Inferior parietal cortex (tissue), 1 donor: ENCODE data around the gene TBCD.

Experiments
- DNase-seq: peaks from one replicate; pipeline ENCODE4 v3.0.0-alpha.2; 2016; ENCODE audit errors: extremely low spot score

TBCD gene

DNA sequence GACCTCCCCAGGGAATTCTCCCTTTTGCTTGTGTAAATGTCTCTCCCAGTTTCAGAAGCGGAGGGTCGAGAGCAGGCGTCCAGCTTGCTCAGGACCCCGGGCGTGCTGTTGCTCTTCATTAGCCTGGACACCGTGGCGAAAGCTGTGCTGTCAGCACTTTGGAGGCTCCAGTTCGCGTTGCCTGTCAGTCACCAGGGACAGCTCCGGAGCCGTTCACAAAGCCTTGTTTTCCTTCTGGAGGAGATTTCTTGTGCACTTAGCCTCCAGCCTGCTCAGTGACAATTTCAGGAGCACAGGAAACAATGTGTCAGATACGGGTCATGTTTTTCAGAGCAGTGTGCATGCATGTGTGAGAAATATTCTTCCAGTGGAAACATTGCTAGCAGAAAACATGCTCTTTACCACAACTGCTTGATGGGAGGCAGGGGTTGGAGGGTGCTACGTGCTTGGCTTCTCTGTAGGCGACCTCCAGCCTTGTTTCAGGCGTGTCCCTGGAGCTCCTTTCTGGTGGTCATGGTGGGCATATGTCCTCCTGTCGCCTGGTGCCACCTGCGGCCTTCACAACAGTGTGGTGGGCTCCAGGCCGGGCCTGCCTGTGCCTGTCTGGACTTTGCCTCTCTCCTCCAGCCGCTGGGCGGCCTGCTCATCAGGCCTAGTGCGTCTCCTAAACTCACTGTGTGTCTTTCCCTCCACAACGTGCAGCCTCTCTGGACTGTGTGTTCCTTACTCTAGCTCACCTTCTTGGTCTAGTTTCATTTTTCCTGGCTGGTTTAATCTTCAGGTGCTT, 59.0 kb downstream of the TBCD start:
- DNase-seq: no peak

DNA sequence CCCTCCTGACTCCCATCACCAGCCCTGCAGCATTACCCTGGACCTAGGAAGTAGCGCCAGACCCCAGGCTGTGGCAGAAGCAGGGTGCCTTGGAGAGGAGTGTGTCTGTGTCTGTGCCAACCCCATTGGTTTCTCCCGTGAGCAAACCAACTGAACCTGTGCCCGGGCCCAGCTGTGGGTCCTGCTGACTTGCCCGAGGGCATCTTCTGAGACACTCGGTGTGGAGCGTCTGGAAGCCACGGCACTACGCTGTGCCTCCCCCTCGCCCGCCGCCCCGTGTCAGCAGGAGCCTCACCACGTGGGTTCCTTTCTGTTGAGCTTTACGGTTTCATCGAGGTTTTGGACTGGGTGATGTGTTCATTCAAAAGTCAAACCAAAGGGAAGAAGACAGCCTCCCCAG, 60.2 kb downstream of the TBCD start:
- DNase-seq: no peak

DNA sequence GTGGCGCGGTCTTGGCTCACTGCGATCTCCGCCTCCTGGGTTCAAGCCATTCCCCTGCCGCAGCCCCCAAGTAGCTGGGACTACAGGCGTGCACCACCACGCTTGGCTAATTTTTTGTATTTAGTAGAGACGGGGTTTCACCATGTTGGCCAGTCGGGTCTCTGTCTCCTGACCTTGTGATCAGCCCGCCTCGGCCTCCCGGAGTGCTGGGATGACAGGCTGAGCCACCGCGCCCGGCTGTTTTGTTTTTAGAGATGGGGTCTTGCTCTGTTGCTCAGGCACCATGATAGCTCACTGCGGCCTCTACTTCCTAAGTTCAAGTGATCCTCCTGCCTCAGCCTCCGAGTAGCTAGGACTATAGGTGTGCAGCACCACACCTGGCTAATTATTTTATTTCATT, 60.7 kb downstream of the TBCD start:
- no peak for DNase-seq

DNA sequence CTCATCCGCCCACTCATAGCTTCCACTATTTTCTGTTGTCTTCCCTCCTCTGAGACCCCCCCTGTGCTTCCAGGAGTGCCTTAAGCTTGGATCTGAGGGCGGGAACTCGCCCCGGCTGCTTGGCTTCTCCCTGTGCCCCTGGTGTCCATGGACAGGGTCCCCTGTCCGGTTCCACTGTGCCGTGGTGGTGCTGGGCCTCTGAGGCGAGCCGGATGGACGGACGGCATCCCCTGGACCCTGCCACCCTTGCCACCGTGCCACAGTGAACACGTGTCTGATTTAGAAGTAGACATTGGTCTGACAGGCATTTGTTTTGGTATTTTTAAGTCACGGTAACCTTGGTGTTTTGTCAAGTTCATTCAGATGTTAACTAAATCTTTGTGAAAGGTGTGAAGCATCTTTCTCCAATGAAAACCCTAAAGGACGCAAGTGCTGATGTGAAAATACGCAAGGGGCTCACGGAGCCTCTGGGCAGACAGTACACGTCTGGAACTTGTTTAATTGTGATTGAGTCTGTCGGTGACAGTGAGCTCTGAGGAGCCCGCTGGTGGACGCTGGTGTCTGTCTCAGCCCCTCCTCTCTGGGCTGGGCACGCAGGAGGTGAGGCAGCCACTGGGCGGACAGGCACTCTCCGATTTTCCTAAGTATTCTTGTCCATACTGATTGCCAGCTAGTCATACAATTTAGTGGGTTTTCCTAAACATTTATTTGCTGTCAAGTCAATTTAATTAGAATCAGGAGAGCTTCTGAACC, 61.6 kb downstream of the TBCD start:
- no peak for DNase-seq

DNA sequence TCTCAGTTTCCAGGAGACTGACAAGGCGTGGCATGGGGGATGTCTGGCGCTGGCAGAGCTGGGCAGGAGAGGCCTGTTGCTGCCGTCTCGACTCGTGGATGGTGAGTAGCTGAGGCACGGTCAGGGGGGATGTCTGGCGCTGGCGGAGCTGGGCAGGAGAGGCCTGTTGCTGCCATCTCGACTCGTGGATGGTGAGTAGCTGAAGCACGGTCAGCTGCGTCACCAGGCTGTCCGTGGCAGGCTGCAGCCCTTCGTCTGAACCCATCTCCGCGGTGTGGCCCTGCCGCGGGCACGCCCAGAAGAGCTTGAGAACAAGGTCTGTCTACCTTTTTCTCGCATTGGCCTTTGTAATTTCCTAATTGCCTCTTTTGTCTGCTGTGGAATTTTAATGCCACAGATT, 63.0 kb downstream of the TBCD start:
- no peak for DNase-seq

DNA sequence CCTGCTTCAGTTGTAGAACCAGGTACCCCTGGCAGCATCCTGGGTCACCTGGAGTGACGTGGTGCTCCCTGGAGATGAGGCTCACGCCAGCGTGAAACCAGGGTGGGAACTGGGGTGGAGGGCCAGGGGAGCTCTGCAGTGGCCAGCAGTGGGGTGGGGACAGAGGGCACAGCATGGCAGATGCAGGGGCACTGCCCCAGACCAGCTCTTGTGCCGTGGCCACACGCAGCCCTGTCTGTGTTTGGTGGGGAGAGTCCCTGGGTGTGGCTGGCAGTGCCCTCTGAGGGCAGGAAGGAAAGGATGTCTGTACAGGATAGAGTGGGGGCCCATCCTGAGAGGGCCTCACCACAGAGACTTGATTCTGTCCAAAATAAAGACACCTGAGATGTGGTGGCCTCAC, 63.5 kb downstream of the TBCD start:
- DNase-seq: no peak

DNA sequence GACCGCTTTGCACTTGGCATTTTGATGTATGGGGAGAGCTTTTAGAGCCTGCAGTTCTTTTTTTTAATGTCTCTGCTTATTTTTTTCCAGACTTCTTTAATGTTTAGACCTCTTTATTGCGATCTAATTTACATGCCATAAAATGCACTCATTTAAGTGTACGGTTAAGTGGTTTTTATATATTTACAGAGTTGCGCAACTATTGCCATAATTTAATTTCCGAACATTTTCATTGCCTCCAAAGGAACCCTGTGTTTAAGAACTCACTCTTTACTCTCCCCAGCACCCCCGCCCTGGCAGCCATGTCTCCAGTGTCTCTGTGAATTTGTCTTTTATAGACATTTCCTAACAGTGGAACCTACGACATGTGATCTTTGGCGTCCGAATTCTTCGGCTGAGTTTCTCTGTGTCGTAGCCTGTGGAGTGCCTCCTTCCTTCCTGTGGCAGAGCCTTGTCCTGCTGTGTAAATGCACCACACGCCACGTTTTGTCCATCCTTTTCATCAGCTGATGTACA, 64.0 kb downstream of the TBCD start:
- no peak for DNase-seq

DNA sequence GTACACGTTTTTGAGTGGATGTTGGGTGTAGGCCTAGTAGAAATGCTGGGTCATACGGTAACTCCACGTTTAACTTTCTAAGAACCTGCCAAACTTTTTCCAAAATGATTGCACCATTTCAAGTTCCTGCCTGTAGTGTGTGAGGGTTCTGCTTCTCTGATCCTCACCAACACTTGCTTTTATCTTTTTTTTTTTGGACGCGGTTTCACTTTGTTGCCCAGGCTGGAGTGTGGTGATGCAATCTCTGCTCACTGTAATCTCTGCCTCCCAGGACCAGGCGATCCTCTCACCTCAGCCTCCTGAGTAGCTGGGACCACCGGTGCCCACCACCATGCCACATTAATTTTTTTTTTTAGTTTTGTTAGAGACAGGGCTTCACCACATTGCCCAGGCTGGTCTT, 64.5 kb downstream of the TBCD start:
- no peak for DNase-seq

DNA sequence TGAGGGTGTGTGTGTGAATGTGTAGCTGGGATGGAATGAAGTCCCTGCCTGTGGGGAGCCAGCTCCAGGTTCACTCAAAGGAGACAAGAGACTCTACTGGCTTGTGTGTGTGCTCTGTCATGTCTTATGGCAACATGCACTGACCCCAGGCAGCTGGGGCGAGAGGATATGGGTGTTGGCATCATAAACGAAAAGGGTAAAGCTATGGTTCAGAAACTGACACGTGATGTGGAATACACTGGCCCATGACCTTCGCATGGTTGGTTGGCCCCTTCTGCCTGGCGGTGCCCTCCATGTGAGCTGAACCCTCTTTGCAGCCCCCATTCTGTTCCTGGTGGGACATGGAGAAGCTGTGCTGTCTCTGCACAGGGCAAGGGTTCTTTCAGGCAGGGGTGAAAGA, 66.1 kb downstream of the TBCD start:
- DNase-seq: no peak

DNA sequence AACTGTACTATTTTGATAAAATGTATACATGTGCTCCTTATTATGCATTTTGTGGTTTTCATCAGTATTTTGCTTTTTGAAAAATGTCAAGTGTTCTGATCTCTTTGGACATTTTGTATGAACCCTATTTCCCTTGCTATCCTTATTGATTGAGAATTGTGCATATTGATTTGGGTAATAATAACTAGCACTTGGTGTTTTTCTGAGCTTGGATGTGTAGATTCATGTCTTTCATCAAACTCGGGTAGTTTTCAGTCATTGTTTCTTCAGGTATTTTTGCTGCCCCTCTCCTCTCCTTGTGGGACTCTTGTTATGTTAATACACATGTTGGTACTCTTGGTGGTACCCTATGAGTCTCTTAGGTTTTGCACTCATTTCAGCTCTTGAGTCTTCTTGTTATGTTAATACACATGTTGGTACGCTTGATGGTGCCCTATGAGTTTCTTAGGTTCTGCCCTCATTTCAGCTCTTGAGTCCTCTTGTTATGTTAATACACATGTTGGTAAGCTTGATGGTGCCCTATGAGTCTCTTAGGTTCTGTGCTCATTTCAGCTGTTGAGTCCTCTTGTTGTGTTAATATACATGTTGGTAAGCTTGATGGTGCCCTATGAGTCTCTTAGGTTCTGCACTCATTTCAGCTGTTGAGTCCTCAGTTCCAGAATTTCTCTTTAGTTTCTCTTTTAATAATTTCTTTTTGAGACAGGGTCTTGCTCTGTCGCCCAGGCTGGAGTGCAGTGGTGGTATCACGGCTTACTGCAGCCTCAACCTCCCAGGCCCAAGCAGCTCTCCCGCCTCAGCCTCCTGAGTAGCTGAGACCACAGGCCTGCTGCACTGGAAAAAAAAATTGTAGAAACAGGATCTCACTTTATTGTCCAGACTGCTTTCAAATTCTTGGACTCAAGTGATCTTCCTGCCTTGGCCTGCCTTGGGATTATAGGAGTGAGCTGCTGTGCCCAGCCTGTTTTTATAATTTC, 68.7 kb downstream of the TBCD start:
- DNase-seq: no peak

DNA sequence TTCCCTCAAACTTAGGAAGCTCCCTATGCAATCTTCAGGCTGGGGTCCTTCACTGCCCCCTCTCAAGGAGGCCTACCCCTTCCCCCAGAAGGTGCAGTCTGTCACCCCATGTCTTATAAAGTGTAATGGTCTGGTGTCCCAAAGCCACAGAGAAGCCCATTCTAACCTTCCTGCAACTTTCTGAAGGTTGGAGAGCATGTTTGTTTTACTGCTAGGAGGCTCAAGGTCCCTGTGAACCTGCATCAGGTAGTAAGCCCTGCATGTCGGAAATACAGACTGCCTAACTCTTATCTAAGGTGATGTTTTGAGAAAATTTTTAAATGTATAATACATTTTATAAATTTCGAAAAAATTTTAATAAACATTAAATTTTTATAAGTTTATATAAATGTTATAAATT, 69.7 kb downstream of the TBCD start:
- no peak for DNase-seq

DNA sequence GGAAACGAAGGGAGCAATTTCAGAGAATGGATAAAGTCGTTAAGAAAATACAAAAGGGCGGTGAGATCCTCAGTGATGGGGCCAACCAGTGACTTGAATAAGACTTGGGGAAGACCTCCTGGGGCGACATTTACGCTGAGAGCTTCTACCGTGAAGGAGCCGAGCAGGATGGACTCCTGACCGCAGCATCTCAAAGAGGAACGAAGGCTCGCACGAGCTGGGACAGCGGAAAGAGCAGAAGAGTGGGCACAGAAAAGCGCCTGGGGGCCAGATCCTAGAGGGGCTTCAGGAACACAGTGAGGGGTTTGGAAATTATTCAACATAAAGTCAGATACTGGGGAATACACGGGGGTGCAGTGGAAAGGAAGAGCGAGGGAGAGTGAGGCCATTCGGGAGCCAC, 70.4 kb downstream of the TBCD start:
- no peak for DNase-seq

DNA sequence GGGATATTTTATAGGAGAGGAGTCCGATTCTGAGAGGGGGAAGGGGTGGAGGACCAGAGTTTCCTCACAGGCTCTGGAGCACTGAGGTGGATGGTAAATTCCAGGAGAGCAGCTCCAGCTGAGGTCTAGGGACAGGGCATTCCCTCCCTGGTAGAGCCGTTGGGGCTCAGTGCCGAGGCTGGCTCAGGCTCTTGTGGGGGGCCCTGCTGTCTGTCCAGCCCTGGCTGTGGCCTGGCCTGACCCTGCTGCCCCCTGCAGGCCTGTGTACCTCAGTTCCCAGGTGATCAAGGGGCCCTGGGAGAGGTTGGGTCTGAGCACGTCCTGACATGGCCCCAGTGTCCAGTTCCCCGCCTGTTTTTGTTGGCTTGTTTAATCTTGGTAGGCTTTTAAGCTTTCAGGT, 71.1 kb downstream of the TBCD start:
- no peak for DNase-seq

DNA sequence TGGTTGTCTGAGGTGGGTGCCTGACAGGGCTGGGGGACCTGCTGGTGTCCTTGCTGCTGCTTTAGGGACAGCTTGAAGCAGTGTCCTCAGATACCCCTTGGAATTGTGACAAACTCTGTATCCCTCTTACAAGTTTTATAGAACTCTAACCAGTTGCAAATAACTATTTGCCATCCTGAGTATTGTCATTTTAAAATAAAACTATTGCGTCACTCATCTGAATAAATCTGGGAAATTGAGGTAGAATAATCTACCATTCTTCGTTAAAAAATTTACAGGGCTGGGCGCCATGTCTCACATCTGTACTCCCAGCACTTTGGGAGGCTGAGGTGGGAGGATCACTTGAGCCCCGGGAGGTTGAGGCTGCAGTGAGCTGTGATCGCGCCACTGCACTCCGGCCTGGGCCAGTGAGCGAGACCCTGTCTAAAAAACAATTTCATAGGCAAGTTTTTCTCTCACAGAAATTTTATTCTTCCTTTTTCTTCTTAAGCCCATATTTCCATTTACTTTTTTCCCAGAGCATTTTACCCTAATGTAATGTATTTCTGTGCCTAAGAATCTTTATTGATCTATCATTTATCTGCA, 73.8 kb downstream of the TBCD start:
- no peak for DNase-seq

DNA sequence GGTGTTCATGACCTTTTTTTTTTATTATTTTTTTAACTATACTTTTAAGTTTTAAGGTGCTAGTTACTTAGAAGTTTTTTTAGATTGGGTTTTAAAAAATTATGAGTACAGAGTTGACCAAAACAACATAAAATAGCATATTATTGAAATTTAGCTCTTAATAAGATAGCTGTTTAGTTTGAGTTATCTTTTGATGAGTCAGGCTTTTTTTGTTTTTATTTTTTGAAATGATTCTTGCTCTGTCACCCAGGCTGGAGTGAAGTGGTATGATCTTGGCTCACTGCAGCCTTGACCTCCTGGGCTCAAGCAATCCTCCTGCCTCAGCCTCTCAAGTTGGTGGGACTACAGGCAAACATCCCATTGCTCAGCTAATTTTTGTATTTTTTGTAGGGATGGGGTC, 74.3 kb downstream of the TBCD start:
- no peak for DNase-seq

DNA sequence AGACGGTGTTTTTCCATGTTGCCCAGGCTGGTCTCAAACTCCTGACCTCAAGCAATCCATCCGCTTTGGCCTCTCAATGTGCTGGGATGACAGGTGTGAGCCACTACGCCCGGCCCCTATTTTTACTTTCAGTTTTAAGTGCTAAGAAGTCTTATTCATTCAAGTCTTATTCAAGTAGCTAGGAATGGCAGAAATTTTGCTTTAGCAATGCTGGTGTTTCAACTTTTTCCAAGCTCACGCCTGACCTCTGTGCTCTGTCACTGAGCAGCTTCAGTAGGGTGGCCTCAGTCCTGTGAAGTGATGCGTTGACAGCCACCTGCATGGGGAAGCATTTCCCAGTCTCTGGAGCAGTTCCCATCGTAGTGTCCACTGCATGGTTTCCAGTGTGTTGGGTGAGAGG, 75.1 kb downstream of the TBCD start:
- DNase-seq: no peak

DNA sequence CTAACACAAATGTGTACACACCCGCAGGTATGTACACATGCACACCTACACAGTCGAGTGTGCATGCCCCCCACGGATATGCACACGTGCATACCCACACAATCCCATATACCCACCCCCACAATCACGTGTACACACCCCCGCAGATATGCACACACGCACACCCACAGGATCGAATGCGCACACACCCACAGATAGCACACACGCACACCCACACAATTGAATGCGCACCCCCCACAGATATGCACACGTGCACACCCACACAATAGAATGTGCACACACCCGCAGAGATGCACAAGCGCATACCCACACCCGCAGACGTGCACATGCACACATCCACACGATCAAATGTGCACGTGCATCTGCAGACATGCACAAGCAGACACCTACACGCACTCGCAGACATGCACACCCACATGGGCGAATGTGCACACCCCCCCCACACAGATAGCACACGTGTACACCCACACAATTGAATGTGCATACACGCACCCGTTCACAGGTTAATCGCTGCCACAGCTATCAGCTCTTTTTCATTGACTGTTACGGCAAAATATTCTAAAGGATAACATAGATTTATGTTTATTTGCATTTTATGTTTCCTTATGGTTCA, 77.1 kb downstream of the TBCD start:
- no peak for DNase-seq

DNA sequence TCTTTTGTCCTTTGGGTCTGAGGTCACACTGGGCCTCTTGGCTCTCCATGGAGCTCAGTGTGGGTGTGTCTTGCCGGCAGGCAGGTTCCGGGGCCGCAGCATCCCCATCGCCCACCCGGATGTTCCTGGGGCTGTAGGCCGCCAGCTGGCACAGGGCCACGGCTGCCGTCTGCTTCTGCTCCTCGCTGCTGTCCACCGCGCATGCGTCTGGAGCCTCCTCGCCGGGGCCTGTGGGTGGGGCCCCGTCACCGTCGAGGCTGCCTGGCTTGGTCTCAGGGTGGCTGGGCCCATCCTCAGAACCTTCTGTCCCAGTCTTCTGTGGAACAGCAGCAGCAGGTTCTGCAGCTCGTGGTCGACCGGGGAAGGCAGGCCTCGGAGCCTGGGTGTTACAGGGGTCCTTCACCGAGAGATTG, 78.4 kb downstream of the TBCD start:
- no peak for DNase-seq

DNA sequence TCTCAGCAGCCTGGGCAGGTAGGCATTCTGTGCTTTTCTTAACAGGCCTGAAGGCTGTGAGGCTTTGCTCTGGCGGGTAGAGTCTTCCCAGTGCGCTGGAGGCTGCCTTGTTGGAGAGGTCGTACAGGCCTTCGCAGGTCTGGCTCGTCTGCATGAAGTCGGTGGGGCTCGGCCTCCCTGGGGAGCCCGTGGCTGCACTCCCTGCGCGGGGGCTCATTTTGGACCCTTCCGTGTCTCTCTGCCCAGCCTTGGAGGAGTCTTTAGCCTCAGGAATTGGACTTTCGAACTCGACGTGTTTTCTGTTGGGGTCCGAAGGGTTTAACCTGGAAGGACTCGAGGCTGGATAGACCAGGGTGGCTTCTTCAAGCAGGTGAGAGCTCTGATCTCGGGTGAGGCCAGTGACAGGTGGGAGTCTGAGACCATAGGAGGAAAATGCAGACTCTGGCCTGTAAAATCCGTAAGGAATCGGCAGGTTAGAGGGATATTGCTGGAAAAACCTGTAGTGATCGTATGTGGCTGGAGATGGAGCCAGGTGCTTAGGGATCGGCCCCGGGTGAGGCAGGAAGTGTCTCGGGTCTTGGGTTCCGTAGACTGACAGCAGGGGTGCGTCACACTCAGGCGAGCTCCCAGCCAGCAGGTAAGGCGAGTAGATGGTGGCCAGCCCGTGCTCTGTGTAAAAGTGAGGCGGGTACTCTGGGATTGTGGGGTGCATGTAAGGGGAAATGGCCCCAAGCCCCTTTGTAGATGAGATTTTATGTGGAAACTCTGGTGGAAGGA, 79.4 kb downstream of the TBCD start:
- no peak for DNase-seq

DNA sequence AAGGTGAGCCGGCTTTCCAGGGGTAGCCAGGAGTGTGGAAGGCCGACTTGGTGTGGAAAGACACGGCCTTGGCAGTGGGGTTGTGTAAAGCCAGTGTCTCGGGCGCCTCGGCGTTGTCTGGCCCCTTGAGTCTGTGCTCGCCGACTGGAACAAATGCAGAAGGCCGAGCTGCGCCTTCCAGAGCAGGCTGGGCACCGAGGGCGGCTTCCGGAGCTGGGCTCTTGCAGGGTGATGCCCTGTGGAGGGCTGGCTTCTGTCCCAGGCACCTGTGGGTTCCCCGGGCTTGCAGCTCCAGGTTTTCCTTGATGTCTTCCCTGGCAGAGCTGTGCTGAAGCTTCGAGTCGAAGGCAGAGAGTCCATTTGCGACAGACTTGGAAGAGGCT, 79.9 kb downstream of the TBCD start:
- no peak for DNase-seq

DNA sequence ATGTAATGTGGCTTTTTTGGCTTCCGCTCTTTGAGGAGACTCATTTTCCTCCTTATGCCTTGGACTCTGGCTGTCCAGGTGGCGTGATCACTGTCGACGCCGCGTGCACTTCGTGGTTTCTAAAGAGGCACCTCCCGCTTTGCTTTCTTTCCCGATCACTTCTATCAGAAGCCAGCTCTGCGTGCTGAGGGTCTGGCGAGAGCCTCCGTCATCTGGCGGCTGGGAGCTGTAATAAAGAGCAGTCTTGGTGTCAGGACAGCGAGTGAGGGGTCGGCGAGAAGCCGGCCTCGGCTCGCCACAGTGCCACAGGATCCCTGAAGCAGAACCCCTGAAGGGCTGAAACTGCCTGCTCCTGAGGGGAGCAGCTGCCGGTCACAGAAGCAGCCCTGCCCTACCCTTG, 80.5 kb downstream of the TBCD start:
- DNase-seq: no peak
